H1 (cell line): ENCODE results near the gene MCL1. TPM values are rescaled to one million over a fixed set of nuclear protein-coding genes. Genes with fewer than 3 reads are reported as not detected.
A peak's percentile ranks its signal among the peaks of the same experiment; 100 is the strongest.

Experiments
- CTCF ChIA-PET: fragments of 300-600 bp; sonication (Branson Sonifier 250); formaldehyde crosslinking; loops from one replicate; lab custom pipeline; 2021; ENCODE audit not compliant: partially characterized antibody; lab: Charles Lee
- POLR2A ChIA-PET: fragments of 300-600 bp; sonication (Branson Sonifier 250); formaldehyde crosslinking; loops from one replicate; lab custom pipeline; 2021; ENCODE audit warnings: inconsistent platforms; ENCODE audit not compliant: partially characterized antibody; lab: Charles Lee
- DNase-seq, 2 experiments: peaks; one replicate each; pipeline versions ENCODE4 v3.0.0 to v3.0.0-alpha.2; 2010 to 2022; ENCODE audit warnings: low spot score in 2 of 2, low read depth in 1 of 2, mixed read lengths in 1 of 2
- FAIRE-seq: peaks from 2 replicates; lab custom pipeline; 2011; peaks lifted over from hg19 to GRCh38; lab: Jason Lieb, UNC
- H2AFZ ChIP-seq: 2 replicates; pipeline ENCODE4 v1.8.1; 2012; ENCODE audit warnings: low read length, inconsistent platforms
- H2AK5ac ChIP-seq: 2 replicates; pipeline ENCODE4 v1.6.1; 2013; ENCODE audit warnings: low read depth, low read length
- H2BK120ac ChIP-seq: replicated peaks from 2 replicates; pipeline ENCODE3; 2013; ENCODE audit warnings: low read depth, low read length, inconsistent platforms
- H2BK12ac ChIP-seq: 2 replicates; pipeline ENCODE4 v1.6.1; 2013; ENCODE audit warnings: low read depth, low read length
- H2BK15ac ChIP-seq: 2 replicates; pipeline ENCODE4 v1.6.1; 2013; ENCODE audit warnings: low read length
- H2BK20ac ChIP-seq: 2 replicates; pipeline ENCODE4 v1.6.1; 2013; ENCODE audit warnings: low read length
- H2BK5ac ChIP-seq: 2 replicates; pipeline ENCODE4 v1.6.1; 2013; ENCODE audit warnings: low read depth, low read length
- H3K14ac ChIP-seq: 2 replicates; pipeline ENCODE4 v1.6.1; 2013; ENCODE audit warnings: inconsistent platforms; ENCODE audit not compliant: insufficient read length
- H3K18ac ChIP-seq: 2 replicates; pipeline ENCODE4 v1.6.1; 2013; ENCODE audit warnings: low read length; ENCODE audit errors: extremely low read depth
- H3K23ac ChIP-seq: 2 replicates; pipeline ENCODE4 v1.6.1; 2013; ENCODE audit warnings: inconsistent platforms; ENCODE audit not compliant: insufficient read length
- H3K23me2 ChIP-seq: 2 replicates; pipeline ENCODE4 v1.6.1; 2013; ENCODE audit warnings: low read depth, low read length
- H3K27ac ChIP-seq: 2 replicates; pipeline ENCODE4 v1.6.1; 2011; ENCODE audit warnings: low read depth, low read length, inconsistent platforms
- H3K27me3 ChIP-seq, 4 experiments: replicated peaks in 1 of 4; 1 replicate in 1 of 4; 2 replicates in 3 of 4; pipeline versions ENCODE4 v1.6.1 to v1.8.1; 2011 to 2013; ENCODE audit warnings: low read length in 3 of 4, mild to moderate bottlenecking in 3 of 4, inconsistent platforms in 2 of 4, mixed read lengths in 2 of 4, moderate library complexity in 1 of 4; ENCODE audit not compliant: control insufficient read depth in 3 of 4, insufficient read depth in 3 of 4; ENCODE audit errors: extremely low read depth in 1 of 4
- H3K36me3 ChIP-seq, 4 experiments: 2 replicates each; pipeline versions ENCODE4 v1.6.1 to v1.8.1; 2011 to 2013; ENCODE audit warnings: mild to moderate bottlenecking in 4 of 4, low read length in 3 of 4, moderate library complexity in 2 of 4, control low read depth in 1 of 4, inconsistent platforms in 1 of 4; ENCODE audit not compliant: insufficient read depth in 4 of 4, control insufficient read depth in 2 of 4
- H3K4ac ChIP-seq: replicated peaks from 2 replicates; pipeline ENCODE3; 2013; ENCODE audit warnings: low read length, low read depth, mixed read lengths, inconsistent platforms; ENCODE audit not compliant: insufficient read length
- H3K4me1 ChIP-seq, 4 experiments: replicated peaks in 1 of 4; 1 replicate in 1 of 4; 2 replicates in 3 of 4; pipeline versions ENCODE4 v1.6.1 to v1.8.1; 2011 to 2013; ENCODE audit warnings: low read length in 3 of 4, inconsistent platforms in 2 of 4, mixed read lengths in 1 of 4; ENCODE audit not compliant: insufficient read depth in 4 of 4, control insufficient read depth in 3 of 4
- H3K4me2 ChIP-seq, 2 experiments: 2 replicates each; pipeline versions ENCODE4 v1.6.1 to v1.8.1; 2011 to 2013; ENCODE audit warnings: low read depth in 2 of 2, low read length in 2 of 2, control low read depth in 1 of 2, inconsistent platforms in 1 of 2, mild to moderate bottlenecking in 1 of 2; ENCODE audit not compliant: insufficient read depth in 1 of 2
- H3K4me3 ChIP-seq, 4 experiments: fragments of 200-600, 300-600 bp in 1 of 4; sonication (generic), shearing (Covaris generic), sonication (Bioruptor Twin) in 1 of 4; 2 replicates each; pipeline versions ENCODE4 v1.5.1 to v1.8.1; 2011 to 2016; ENCODE audit warnings: low read length in 4 of 4, low read depth in 3 of 4, control low read depth in 2 of 4, inconsistent platforms in 2 of 4, mild to moderate bottlenecking in 2 of 4, mixed read lengths in 1 of 4, moderate library complexity in 1 of 4; ENCODE audit not compliant: insufficient read depth in 2 of 4; ENCODE audit errors: extremely low read depth in 1 of 4
- H3K56ac ChIP-seq: replicated peaks from 2 replicates; pipeline ENCODE3; 2013; ENCODE audit warnings: low read depth, mild to moderate bottlenecking, mixed read lengths, low read length, inconsistent platforms; ENCODE audit not compliant: insufficient read length
- H3K79me1 ChIP-seq: 2 replicates; pipeline ENCODE4 v1.6.1; 2013; ENCODE audit warnings: low read depth, low read length, control low read depth
- H3K79me2 ChIP-seq, 2 experiments: 2 replicates each; pipeline versions ENCODE4 v1.6.1 to v1.8.1; 2012 to 2013; ENCODE audit warnings: low read length in 2 of 2, mild to moderate bottlenecking in 2 of 2, inconsistent platforms in 1 of 2; ENCODE audit not compliant: insufficient read depth in 2 of 2, control insufficient read depth in 1 of 2
- H3K9ac ChIP-seq, 4 experiments: replicated peaks in 1 of 4; 1 replicate in 1 of 4; 2 replicates in 3 of 4; pipeline versions ENCODE4 v1.6.1 to v1.8.1; 2011 to 2013; ENCODE audit warnings: low read depth in 3 of 4, low read length in 3 of 4, control low read depth in 2 of 4, mild to moderate bottlenecking in 2 of 4, moderate library complexity in 2 of 4, inconsistent platforms in 1 of 4; ENCODE audit errors: extremely low read depth in 1 of 4
- H3K9me3 ChIP-seq, 2 experiments: 2 replicates each; pipeline versions ENCODE4 v1.6.1 to v1.8.1; 2012 to 2013; ENCODE audit warnings: mild to moderate bottlenecking in 2 of 2, moderate library complexity in 2 of 2, control low read depth in 1 of 2, inconsistent platforms in 1 of 2, low read depth in 1 of 2, low read length in 1 of 2, mixed read lengths in 1 of 2; ENCODE audit not compliant: insufficient read depth in 2 of 2
- H4K20me1 ChIP-seq, 2 experiments: replicated peaks in 1 of 2; 2 replicates each; pipeline versions ENCODE3 to v1.8.1; 2011 to 2013; ENCODE audit warnings: inconsistent platforms in 2 of 2, low read length in 2 of 2, mild to moderate bottlenecking in 1 of 2; ENCODE audit not compliant: insufficient read depth in 2 of 2, control insufficient read depth in 1 of 2
- H4K5ac ChIP-seq: 2 replicates; pipeline ENCODE4 v1.6.1; 2013; ENCODE audit warnings: low read length, low read depth, mixed read lengths, inconsistent platforms; ENCODE audit not compliant: insufficient read length
- H4K8ac ChIP-seq: 2 replicates; pipeline ENCODE4 v1.8.0; 2013; ENCODE audit warnings: mild to moderate bottlenecking, moderate library complexity, low read length, inconsistent platforms; ENCODE audit not compliant: insufficient read depth; ENCODE audit errors: extremely low read depth
- H4K91ac ChIP-seq: replicated peaks from 2 replicates; pipeline ENCODE3; 2013; ENCODE audit warnings: low read length, mixed read lengths, inconsistent platforms; ENCODE audit not compliant: insufficient read length
- RXRA ChIP-seq: IDR thresholded peaks from 2 replicates; pipeline ENCODE4 v1.6.1; 2011; ENCODE audit warnings: low read depth, mild to moderate bottlenecking, low read length, moderate library complexity; ENCODE audit not compliant: insufficient read depth
- TEAD4 ChIP-seq: IDR thresholded peaks from 2 replicates; pipeline ENCODE4 v1.6.1; 2012; ENCODE audit warnings: low read depth, low read length, inconsistent platforms, mixed read lengths
- WGBS, 2 experiments: shearing (Covaris generic) in 1 of 2; methylation state at CpG; one replicate each; pipeline versions ENCODE4 v1.1.6 to v1.1.7; 2013 to 2015; ENCODE audit warnings: low lambda C conversion rate in 2 of 2, mixed read lengths in 2 of 2, inconsistent platforms in 1 of 2, low coverage in 1 of 2, missing lambda C conversion rate in 1 of 2; ENCODE audit not compliant: insufficient replicate concordance in 2 of 2, insufficient coverage in 1 of 2, insufficient read length in 1 of 2; ENCODE audit errors: extremely low coverage in 1 of 2, missing lambda C conversion rate in 1 of 2; 5-methylcytosine and 5-hydroxymethylcytosine counted together
- polyA plus RNA-seq, 7 experiments: library from polyadenylated mRNA; depleted of rRNA in 3 of 7; stranded (reverse) in 5 of 7; unstranded in 2 of 7; fragments of >200 nt in 5 of 7; fragments of 200-250 nt in 2 of 7; gene quantifications; 1 replicate in 5 of 7; 2 replicates in 1 of 7; 4 replicates in 1 of 7; pipeline versions ENCODE4 v1.2.1 to v1.2.3, GENCODE V29; 2011 to 2013; ENCODE audit warnings: missing spikeins in 2 of 7, mixed read lengths in 2 of 7
- total RNA-seq: library from RNA; stranded (reverse); fragmentation: NEBNext Ultra II Directional; extraction: Animal tissue kit (Norgen Biotek cat#: 25700); gene quantifications from 2 replicates; pipeline ENCODE4 v1.2.1, GENCODE V29; 2021

MCL1 gene
- total and polyA plus RNA-seq, 2 of the 8 experiments (the other 6 are each of a cell fraction or from before 2014, with no cell fraction given), result 61.1 to 218 TPM

DNA sequence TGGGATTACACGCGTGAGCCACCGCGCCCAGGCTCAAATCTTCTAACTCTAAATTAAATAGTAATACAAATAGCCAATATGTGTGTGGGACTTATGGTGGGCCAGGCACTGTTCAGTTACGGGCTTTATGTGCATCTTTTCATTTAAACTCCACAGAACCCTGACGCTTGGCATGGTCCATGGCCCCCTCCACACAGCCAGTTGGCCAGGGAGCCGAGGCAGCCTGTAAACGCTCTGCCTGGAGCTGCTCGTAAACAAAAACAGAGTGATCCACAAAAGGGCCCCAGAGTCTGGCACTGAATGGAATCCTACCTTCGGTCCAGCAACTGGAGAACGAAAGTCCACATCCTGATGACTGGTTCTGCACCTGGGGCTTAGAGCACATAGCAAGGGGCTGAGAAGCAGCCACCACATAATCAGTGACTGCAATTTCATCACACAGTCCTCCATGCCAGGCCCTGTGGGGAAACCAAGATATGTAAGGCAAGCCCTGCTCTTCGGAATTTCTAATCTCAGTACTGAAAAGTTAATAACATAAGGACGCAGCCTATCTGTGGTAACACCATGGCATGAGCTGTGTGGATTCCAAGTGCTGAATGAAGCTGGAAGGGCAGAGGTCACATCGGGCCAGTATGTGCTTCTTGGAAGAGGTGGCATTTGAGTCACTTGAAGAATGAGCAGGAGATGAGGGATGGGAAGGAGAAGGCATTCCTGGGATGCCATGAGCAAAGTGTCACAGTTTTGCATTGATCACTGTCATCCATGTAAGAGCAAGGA, 43.7 kb downstream of the MCL1 start:
- Histone ChIP-seq H3K79me1 (no peaks in the 10 kb centered on the region), H3K9ac (no peak overlapping the region), H3K18ac (0 out of 2 replicates have a peak overlapping the region, but pooled peaks have one; percentile 34), H3K4me2 (no peak overlapping the region), H3K9me3 (no peaks in the 10 kb centered on the region), H4K5ac (no peak overlapping the region), H3K4me3 (no peak overlapping the region), H4K20me1 (no peaks in the 10 kb centered on the region), H3K23ac (no peak overlapping the region), H2AFZ (no peak overlapping the region), H3K56ac (no peak overlapping the region), H2BK12ac (peak overlapping the region; percentile 4; the same call in 1 of the 2 replicates), H3K27ac (no peak overlapping the region), H3K27me3 (no peaks in the 10 kb centered on the region), H4K91ac (no peak overlapping the region), H3K4me1 (peaks cover 0 to 8% (median 3%) of the 10 kb centered on the region in 4 experiments; a peak in 6 of 7 replicates), H3K23me2 (no peaks in the 10 kb centered on the region), H2AK5ac (no peak overlapping the region), H2BK120ac (no peak overlapping the region), H3K79me2 (no peaks in the 10 kb centered on the region), H3K36me3 (no peaks in the 10 kb centered on the region), H3K14ac (no peak overlapping the region), H2BK20ac (0 out of 2 replicates have a peak overlapping the region, but pooled peaks have one; percentile 64), H3K4ac (no peak overlapping the region), H2BK5ac (0 out of 2 replicates have a peak overlapping the region, but pooled peaks have one; percentile 13), H4K8ac (no peak overlapping the region), H2BK15ac (peak overlapping the region; percentile 49; the same call in 1 of the 2 replicates)
- POLR2A ChIA-PET, result interaction anchor here (1.2 to 6.7 kb wide), 4 partner anchors 14 to 44 kb away, joined by 4 to 39 read pairs (median 6); partner anchors contain the start of genes ADAMTSL4 and MCL1
- no peak for TF ChIP-seq RXRA
- peak; percentile 25; the same call in 1 of the 2 replicates for TF ChIP-seq TEAD4
- CTCF ChIA-PET, result interaction anchor here (0.6 to 14.2 kb wide), 7 partner anchors 12 to 277 kb away, joined by 3 to 253 read pairs (median 5); partner anchors contain the start of genes ADAMTSL4, ECM1 and FALEC
- 92% methylated on average over 14 of the region's 14 CpGs; no CpG with 5 or more reads in 1 of the 2 experiments for WGBS, 2 experiments
- FAIRE-seq, result no peak
- no peak for DNase-seq
